Astrocyte (in vitro differentiated cells and primary cell): ENCODE measurements around the gene DUSP16. TPM values are rescaled to one million over a fixed set of nuclear protein-coding genes. Genes with fewer than 3 reads are reported as not detected.

ENCODE experiments used
- DNase-seq: peaks from one replicate; pipeline ENCODE4 v3.0.0-alpha.2; 2010; ENCODE audit warnings: low read depth
- FAIRE-seq: peaks from 2 replicates; lab custom pipeline; 2011; peaks lifted over from hg19 to GRCh38; lab: Jason Lieb, UNC
- H2AFZ ChIP-seq: 2 replicates; pipeline ENCODE4 v1.6.0; 2012; ENCODE audit warnings: low read depth, low read length, inconsistent platforms
- H3K27ac ChIP-seq: 2 replicates; pipeline ENCODE4 v1.5.1; 2011; ENCODE audit warnings: low read depth, low read length, inconsistent platforms
- H3K27me3 ChIP-seq: 2 replicates; pipeline ENCODE4 v1.6.0; 2011; ENCODE audit warnings: low read length, inconsistent platforms; ENCODE audit not compliant: insufficient read depth
- H3K36me3 ChIP-seq: 2 replicates; pipeline ENCODE4 v1.5.1; 2011; ENCODE audit warnings: low read length, inconsistent platforms; ENCODE audit not compliant: insufficient read depth
- H3K4me1 ChIP-seq: 2 replicates; pipeline ENCODE4 v1.5.1; 2011; ENCODE audit warnings: low read length, inconsistent platforms; ENCODE audit not compliant: insufficient read depth
- H3K4me2 ChIP-seq: 2 replicates; pipeline ENCODE4 v1.6.0; 2012; ENCODE audit warnings: low read length, inconsistent platforms
- H3K4me3 ChIP-seq: 2 replicates; pipeline ENCODE4 v1.5.1; 2011; ENCODE audit warnings: low read depth, mild to moderate bottlenecking, low read length, inconsistent platforms; ENCODE audit not compliant: insufficient read depth
- H3K79me2 ChIP-seq: 2 replicates; pipeline ENCODE4 v1.6.0; 2012; ENCODE audit warnings: mild to moderate bottlenecking, low read length, inconsistent platforms; ENCODE audit not compliant: insufficient read depth
- H3K9ac ChIP-seq: 2 replicates; pipeline ENCODE4 v1.6.0; 2012; ENCODE audit warnings: mild to moderate bottlenecking, low read length, inconsistent platforms
- H3K9me3 ChIP-seq: 2 replicates; pipeline ENCODE4 v1.5.1; 2012; ENCODE audit warnings: low read depth, mild to moderate bottlenecking, low read length, inconsistent platforms; ENCODE audit not compliant: insufficient read depth
- H4K20me1 ChIP-seq: 2 replicates; pipeline ENCODE4 v1.6.0; 2012; ENCODE audit warnings: low read length, inconsistent platforms; ENCODE audit not compliant: insufficient read depth
- H3K27ac Mint-ChIP-seq: one replicate; pipeline ENCODE4 v1.8.0; 2021; ENCODE audit warnings: mild to moderate bottlenecking, mixed read lengths; ENCODE audit not compliant: unreplicated experiment
- H3K27me3 Mint-ChIP-seq: one replicate; pipeline ENCODE4 v1.8.0; 2021; ENCODE audit warnings: low read depth, mixed read lengths; ENCODE audit not compliant: unreplicated experiment
- H3K36me3 Mint-ChIP-seq: one replicate; pipeline ENCODE4 v1.8.0; 2021; ENCODE audit warnings: low read depth, mixed read lengths; ENCODE audit not compliant: unreplicated experiment
- H3K4me1 Mint-ChIP-seq: one replicate; pipeline ENCODE4 v1.8.0; 2021; ENCODE audit warnings: low read depth, mixed read lengths; ENCODE audit not compliant: unreplicated experiment
- H3K4me3 Mint-ChIP-seq: one replicate; pipeline ENCODE4 v1.8.0; 2021; ENCODE audit warnings: mild to moderate bottlenecking, moderate library complexity, mixed read lengths; ENCODE audit not compliant: unreplicated experiment
- H3K9me3 Mint-ChIP-seq: one replicate; pipeline ENCODE4 v1.8.0; 2021; ENCODE audit warnings: mild to moderate bottlenecking, mixed read lengths; ENCODE audit not compliant: unreplicated experiment
- CTCF ChIP-seq: IDR thresholded peaks from 2 replicates; pipeline ENCODE4 v1.5.1; 2011; ENCODE audit warnings: low read depth, mild to moderate bottlenecking, inconsistent platforms, low read length, moderate library complexity; ENCODE audit not compliant: insufficient read depth
- EZH2 ChIP-seq: IDR thresholded peaks from 2 replicates; pipeline ENCODE4 v1.6.1; 2012; ENCODE audit warnings: mild to moderate bottlenecking, low read length, inconsistent platforms; ENCODE audit not compliant: insufficient read depth
- total RNA-seq: library from RNA; stranded (reverse); gene quantifications from 2 replicates; pipeline ENCODE4 v1.2.1, GENCODE V29; 2021

The DUSP16 gene
- total RNA-seq, 1 donor from 2014 or later: 24.2 TPM

- Histone ChIP-seq H3K79me2 (peaks cover 58% of the 10 kb centered on the region), H4K20me1 (peaks cover 33% of the 10 kb centered on the region), H3K4me1 (peaks cover 23% of the 10 kb centered on the region), H3K4me3 (no peak overlapping the region), H3K4me2 (peak overlapping the region; percentile 58), H2AFZ (no peak overlapping the region), H3K9me3 (no peaks in the 10 kb centered on the region), H3K36me3 (no peaks in the 10 kb centered on the region), H3K9ac (peak overlapping the region; percentile 34), H3K27me3 (no peaks in the 10 kb centered on the region), H3K27ac (peak overlapping the region; percentile 17)
- H3K27me3 Mint-ChIP-seq: no peaks in the 10 kb centered on the region
- H3K36me3 Mint-ChIP-seq: peaks cover 3% of the 10 kb centered on the region
- H3K9me3 Mint-ChIP-seq: no peaks in the 10 kb centered on the region
- H3K4me1 Mint-ChIP-seq: peaks cover 34% of the 10 kb centered on the region
- FAIRE-seq (no peak), DNase-seq (peak; percentile 49)
- H3K4me3 Mint-ChIP-seq: no peak overlapping the region
- no peak overlapping the region for H3K27ac Mint-ChIP-seq
- no peak for TF ChIP-seq CTCF
- TF ChIP-seq EZH2: no peak
These were observed 56.8 kb downstream of the DUSP16 start for GRCh38 chr12:12505544-12506495.

- peaks cover 39% of the 10 kb centered on the region for H4K20me1 ChIP-seq
- no peak for DNase-seq
- Mint-ChIP-seq H3K9me3 (no peaks in the 10 kb centered on the region), H3K36me3 (peaks cover 3% of the 10 kb centered on the region), H3K27me3 (no peaks in the 10 kb centered on the region), H3K4me1 (peaks cover 19% of the 10 kb centered on the region), H3K4me3 (no peak overlapping the region), H3K27ac (no peak overlapping the region)
- H3K4me1 ChIP-seq: peaks cover 13% of the 10 kb centered on the region
- no peak overlapping the region for H3K4me2 ChIP-seq
- H3K27ac ChIP-seq: no peak overlapping the region
- H2AFZ ChIP-seq: no peak overlapping the region
- peaks cover 45% of the 10 kb centered on the region for H3K79me2 ChIP-seq
- no peaks in the 10 kb centered on the region for H3K9me3 ChIP-seq
- FAIRE-seq: no peak
- H3K27me3 ChIP-seq: no peaks in the 10 kb centered on the region
- H3K9ac ChIP-seq: no peak overlapping the region
- H3K36me3 ChIP-seq: no peaks in the 10 kb centered on the region
- H3K4me3 ChIP-seq: no peak overlapping the region
- TF ChIP-seq EZH2 (no peak), CTCF (no peak)
These were observed 59.1 kb downstream of the DUSP16 start for GRCh38 chr12:12503384-12504078.
